GM23338 (cell line): ENCODE data around the gene PKP2. TPM values are rescaled to one million over a fixed set of nuclear protein-coding genes. Genes with fewer than 3 reads are reported as not detected.

Experiments used
- ATAC-seq: fragments of 200-7000 bp; cut with Tn5 transposase; 3 replicates; pipeline ENCODE4 v1.9.1; 2020
- DNase-seq: peaks from one replicate; pipeline ENCODE4 v3.0.0-alpha.2; 2015; ENCODE audit warnings: low spot score
- H2AFZ ChIP-seq: fragments of 200-600 bp; sonication (generic); 2 replicates; pipeline ENCODE4 v1.8.0; 2016; ENCODE audit warnings: antibody characterized with exemption, mild to moderate bottlenecking, moderate library complexity
- H3F3A ChIP-seq: fragments of 200-600 bp; sonication (generic); replicated peaks from 2 replicates; pipeline ENCODE4 v1.8.0; 2017; ENCODE audit warnings: antibody characterized with exemption, mixed run types, low read depth
- H3K27ac ChIP-seq: fragments of 200-600 bp; sonication (generic); 2 replicates; pipeline ENCODE4 v1.6.1; 2016; ENCODE audit warnings: low read depth
- H3K27me3 ChIP-seq: fragments of 200-600 bp; sonication (generic); 2 replicates; pipeline ENCODE4 v1.8.0; 2016; ENCODE audit warnings: mild to moderate bottlenecking, mixed run types, moderate library complexity; ENCODE audit not compliant: insufficient read depth
- H3K36me3 ChIP-seq: fragments of 200-600 bp; sonication (generic); 2 replicates; pipeline ENCODE4 v1.8.0; 2016; ENCODE audit warnings: mild to moderate bottlenecking; ENCODE audit not compliant: insufficient read depth
- H3K4me1 ChIP-seq: fragments of 200-600 bp; sonication (generic); 2 replicates; pipeline ENCODE4 v1.8.0; 2016; ENCODE audit warnings: mild to moderate bottlenecking, moderate library complexity; ENCODE audit not compliant: insufficient read depth
- H3K4me2 ChIP-seq: fragments of 200-600 bp; sonication (generic); 2 replicates; pipeline ENCODE4 v1.7.1; 2017; ENCODE audit warnings: mixed run types
- H3K4me3 ChIP-seq: fragments of 200-600 bp; sonication (generic); 2 replicates; pipeline ENCODE4 v1.6.1; 2016; ENCODE audit warnings: mixed run types
- H3K79me2 ChIP-seq: fragments of 200-600 bp; sonication (generic); replicated peaks from 2 replicates; pipeline ENCODE4 v1.8.0; 2017; ENCODE audit warnings: mild to moderate bottlenecking; ENCODE audit not compliant: insufficient read depth
- H3K9me2 ChIP-seq: fragments of 200-600 bp; sonication (generic); 2 replicates; pipeline ENCODE4 v1.8.0; 2017; ENCODE audit not compliant: insufficient read depth
- H4K20me1 ChIP-seq: fragments of 200-600 bp; sonication (generic); replicated peaks from 2 replicates; pipeline ENCODE4 v1.8.0; 2017; ENCODE audit warnings: mild to moderate bottlenecking; ENCODE audit not compliant: insufficient read depth
- H3K27ac Mint-ChIP-seq: 2 replicates; pipeline ENCODE4 v1.8.0; 2020; ENCODE audit warnings: inconsistent platforms, mild to moderate bottlenecking, moderate library complexity, mixed read lengths
- H3K27me3 Mint-ChIP-seq: 3 replicates; pipeline ENCODE4 v1.8.0; 2022; ENCODE audit warnings: low read depth, mild to moderate bottlenecking, moderate library complexity, mixed read lengths, inconsistent platforms; ENCODE audit not compliant: insufficient read depth, poor library complexity
- H3K36me3 Mint-ChIP-seq: 3 replicates; pipeline ENCODE4 v1.8.0; 2021; ENCODE audit warnings: low read depth, mild to moderate bottlenecking, inconsistent platforms, moderate library complexity, mixed read lengths
- H3K4me1 Mint-ChIP-seq: 3 replicates; pipeline ENCODE4 v1.8.0; 2020; ENCODE audit warnings: mild to moderate bottlenecking, inconsistent platforms, mixed read lengths
- H3K4me3 Mint-ChIP-seq: 3 replicates; pipeline ENCODE4 v1.8.0; 2021; ENCODE audit warnings: moderate library complexity, mild to moderate bottlenecking, inconsistent platforms, mixed read lengths
- H3K9me3 Mint-ChIP-seq: 3 replicates; pipeline ENCODE4 v1.8.0; 2020; ENCODE audit warnings: moderate library complexity, mild to moderate bottlenecking, inconsistent platforms, mixed read lengths
- CREB1 ChIP-seq: fragments of 250-450 bp; sonication (Bioruptor Pico); IDR thresholded peaks from 2 replicates; pipeline ENCODE4 v1.5.0; 2020; ENCODE audit warnings: low read depth, mild to moderate bottlenecking, moderate library complexity
- EZH2 ChIP-seq: fragments of 200-600 bp; sonication (generic); IDR thresholded peaks from one replicate; pipeline ENCODE4 v1.8.0; 2017; ENCODE audit warnings: antibody characterized with exemption, mild to moderate bottlenecking, low read depth; ENCODE audit not compliant: unreplicated experiment
- EZH2phosphoT487 ChIP-seq: fragments of 200-600 bp; sonication (generic); IDR thresholded peaks from one replicate; pipeline ENCODE4 v1.8.1; 2018; ENCODE audit warnings: antibody characterized with exemption; ENCODE audit not compliant: unreplicated experiment
- JUNB ChIP-seq: IDR thresholded peaks from one replicate; pipeline ENCODE4 v1.6.1; 2016; ENCODE audit warnings: antibody characterized with exemption; ENCODE audit not compliant: unreplicated experiment
- NANOG ChIP-seq: IDR thresholded peaks from 2 replicates; pipeline ENCODE4 v1.6.1; 2016; ENCODE audit warnings: antibody characterized with exemption, borderline replicate concordance
- ZNF114 ChIP-seq: fragments of 250-450 bp; sonication (Bioruptor Pico); IDR thresholded peaks from 2 replicates; pipeline ENCODE4 v1.5.0; 2020; ENCODE audit warnings: mild to moderate bottlenecking, moderate library complexity
- polyA plus RNA-seq: library from polyadenylated mRNA; unstranded; fragments of >200 nt; fragmentation: Nextera tagmentation; extraction: Ambion mirVana; gene quantifications from 2 replicates; pipeline ENCODE4 v1.2.1, GENCODE V29; 2016
- total RNA-seq: library from RNA; depleted of rRNA; stranded (reverse); fragments of >200 nt; shearing (Covaris generic); gene quantifications from 2 replicates; pipeline ENCODE4 v1.2.3, GENCODE V29; 2014
- TF ChIP-seq, protein P1 (sequence below), 2 experiments: fragments of 200-600 bp in 1 of 2; sonication (generic) in 1 of 2; conservative IDR thresholded peaks; 2 replicates each; pipeline versions ENCODE4 v1.5.1 to v1.6.1; 2016 to 2017; ENCODE audit warnings: antibody characterized with exemption in 2 of 2, low read depth in 2 of 2, mild to moderate bottlenecking in 2 of 2, moderate library complexity in 1 of 2
- TF ChIP-seq, protein P2 (sequence below): fragments of 250-450 bp; sonication (Bioruptor Pico); IDR thresholded peaks from 2 replicates; pipeline ENCODE4 v1.5.0; 2020; ENCODE audit warnings: mild to moderate bottlenecking, moderate library complexity
- TF ChIP-seq, protein P3 (sequence below): IDR thresholded peaks from one replicate; pipeline ENCODE4 v1.6.1; 2018; ENCODE audit warnings: antibody characterized with exemption; ENCODE audit not compliant: unreplicated experiment

Gene PKP2
- total and polyA plus RNA-seq, 2 experiments from 2014 or later = 24.6 to 47.6 TPM

DNA sequence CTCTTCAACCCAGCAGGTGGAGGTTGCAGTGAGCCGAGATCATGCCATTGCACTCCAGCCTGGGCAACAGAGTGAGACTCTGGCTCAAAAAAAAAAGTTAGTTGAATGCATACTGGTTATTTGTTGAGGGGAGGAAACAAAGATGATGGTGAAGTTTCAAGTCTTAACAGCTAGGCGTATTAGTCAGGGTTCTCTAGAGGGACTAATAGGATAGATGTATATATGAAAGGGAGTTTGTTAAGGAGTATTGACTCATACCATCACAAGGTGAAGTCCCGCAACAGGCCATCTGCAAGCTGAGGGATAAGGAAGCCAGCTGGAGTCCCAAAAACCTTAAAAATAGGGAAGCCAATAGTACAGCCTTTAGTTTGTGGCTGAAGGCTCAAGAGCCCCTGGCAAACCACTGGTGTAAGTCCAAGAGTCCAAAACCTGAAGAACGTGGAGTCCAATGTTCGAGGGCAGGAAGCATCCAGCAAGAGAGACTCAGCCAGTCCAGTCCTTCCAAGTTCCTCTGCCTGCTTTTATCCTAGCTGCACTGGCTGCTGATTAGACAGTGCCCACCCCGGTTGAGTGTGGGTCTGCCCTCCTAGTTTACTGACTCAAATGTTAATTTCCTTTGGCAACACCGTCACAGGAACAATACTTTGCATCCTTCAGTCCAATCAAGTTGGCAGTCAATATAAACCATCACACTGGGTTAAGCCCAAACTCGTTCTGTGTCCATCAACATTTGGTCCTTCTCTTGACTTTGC is 26.1 kb upstream of the PKP2 start:
- Histone ChIP-seq H2AFZ (no peak overlapping the region), H4K20me1 (no peaks in the 10 kb centered on the region), H3K27me3 (no peaks in the 10 kb centered on the region), H3K36me3 (no peaks in the 10 kb centered on the region), H3K4me3 (no peak overlapping the region), H3F3A (no peaks in the 10 kb centered on the region), H3K4me1 (no peaks in the 10 kb centered on the region), H3K79me2 (no peaks in the 10 kb centered on the region), H3K27ac (no peak overlapping the region), H3K9me2 (no peaks in the 10 kb centered on the region), H3K4me2 (no peak overlapping the region)
- H3K9me3 Mint-ChIP-seq = no peaks in the 10 kb centered on the region; the same call in 2 of the 3 replicates
- no peak for ATAC-seq
- no peaks in the 10 kb centered on the region for H3K36me3 Mint-ChIP-seq
- no peak overlapping the region for H3K27ac Mint-ChIP-seq
- no peak for DNase-seq
- no peaks in the 10 kb centered on the region for H3K27me3 Mint-ChIP-seq
- no peaks in the 10 kb centered on the region for H3K4me1 Mint-ChIP-seq
- H3K4me3 Mint-ChIP-seq = no peak overlapping the region
- TF ChIP-seq, protein P1, sequence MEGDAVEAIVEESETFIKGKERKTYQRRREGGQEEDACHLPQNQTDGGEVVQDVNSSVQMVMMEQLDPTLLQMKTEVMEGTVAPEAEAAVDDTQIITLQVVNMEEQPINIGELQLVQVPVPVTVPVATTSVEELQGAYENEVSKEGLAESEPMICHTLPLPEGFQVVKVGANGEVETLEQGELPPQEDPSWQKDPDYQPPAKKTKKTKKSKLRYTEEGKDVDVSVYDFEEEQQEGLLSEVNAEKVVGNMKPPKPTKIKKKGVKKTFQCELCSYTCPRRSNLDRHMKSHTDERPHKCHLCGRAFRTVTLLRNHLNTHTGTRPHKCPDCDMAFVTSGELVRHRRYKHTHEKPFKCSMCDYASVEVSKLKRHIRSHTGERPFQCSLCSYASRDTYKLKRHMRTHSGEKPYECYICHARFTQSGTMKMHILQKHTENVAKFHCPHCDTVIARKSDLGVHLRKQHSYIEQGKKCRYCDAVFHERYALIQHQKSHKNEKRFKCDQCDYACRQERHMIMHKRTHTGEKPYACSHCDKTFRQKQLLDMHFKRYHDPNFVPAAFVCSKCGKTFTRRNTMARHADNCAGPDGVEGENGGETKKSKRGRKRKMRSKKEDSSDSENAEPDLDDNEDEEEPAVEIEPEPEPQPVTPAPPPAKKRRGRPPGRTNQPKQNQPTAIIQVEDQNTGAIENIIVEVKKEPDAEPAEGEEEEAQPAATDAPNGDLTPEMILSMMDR (conservative IDR thresholded peaks at IDR 0.05; ENCODE audit: low read depth in 2 of 2) = no peak
- TF ChIP-seq EZH2phosphoT487 (no peak), NANOG (no peak), CREB1 (CRISPR knock-in tag) (no peak), JUNB (no peak), EZH2 (no peak), ZNF114 (no peak)
- TF ChIP-seq, protein P2, sequence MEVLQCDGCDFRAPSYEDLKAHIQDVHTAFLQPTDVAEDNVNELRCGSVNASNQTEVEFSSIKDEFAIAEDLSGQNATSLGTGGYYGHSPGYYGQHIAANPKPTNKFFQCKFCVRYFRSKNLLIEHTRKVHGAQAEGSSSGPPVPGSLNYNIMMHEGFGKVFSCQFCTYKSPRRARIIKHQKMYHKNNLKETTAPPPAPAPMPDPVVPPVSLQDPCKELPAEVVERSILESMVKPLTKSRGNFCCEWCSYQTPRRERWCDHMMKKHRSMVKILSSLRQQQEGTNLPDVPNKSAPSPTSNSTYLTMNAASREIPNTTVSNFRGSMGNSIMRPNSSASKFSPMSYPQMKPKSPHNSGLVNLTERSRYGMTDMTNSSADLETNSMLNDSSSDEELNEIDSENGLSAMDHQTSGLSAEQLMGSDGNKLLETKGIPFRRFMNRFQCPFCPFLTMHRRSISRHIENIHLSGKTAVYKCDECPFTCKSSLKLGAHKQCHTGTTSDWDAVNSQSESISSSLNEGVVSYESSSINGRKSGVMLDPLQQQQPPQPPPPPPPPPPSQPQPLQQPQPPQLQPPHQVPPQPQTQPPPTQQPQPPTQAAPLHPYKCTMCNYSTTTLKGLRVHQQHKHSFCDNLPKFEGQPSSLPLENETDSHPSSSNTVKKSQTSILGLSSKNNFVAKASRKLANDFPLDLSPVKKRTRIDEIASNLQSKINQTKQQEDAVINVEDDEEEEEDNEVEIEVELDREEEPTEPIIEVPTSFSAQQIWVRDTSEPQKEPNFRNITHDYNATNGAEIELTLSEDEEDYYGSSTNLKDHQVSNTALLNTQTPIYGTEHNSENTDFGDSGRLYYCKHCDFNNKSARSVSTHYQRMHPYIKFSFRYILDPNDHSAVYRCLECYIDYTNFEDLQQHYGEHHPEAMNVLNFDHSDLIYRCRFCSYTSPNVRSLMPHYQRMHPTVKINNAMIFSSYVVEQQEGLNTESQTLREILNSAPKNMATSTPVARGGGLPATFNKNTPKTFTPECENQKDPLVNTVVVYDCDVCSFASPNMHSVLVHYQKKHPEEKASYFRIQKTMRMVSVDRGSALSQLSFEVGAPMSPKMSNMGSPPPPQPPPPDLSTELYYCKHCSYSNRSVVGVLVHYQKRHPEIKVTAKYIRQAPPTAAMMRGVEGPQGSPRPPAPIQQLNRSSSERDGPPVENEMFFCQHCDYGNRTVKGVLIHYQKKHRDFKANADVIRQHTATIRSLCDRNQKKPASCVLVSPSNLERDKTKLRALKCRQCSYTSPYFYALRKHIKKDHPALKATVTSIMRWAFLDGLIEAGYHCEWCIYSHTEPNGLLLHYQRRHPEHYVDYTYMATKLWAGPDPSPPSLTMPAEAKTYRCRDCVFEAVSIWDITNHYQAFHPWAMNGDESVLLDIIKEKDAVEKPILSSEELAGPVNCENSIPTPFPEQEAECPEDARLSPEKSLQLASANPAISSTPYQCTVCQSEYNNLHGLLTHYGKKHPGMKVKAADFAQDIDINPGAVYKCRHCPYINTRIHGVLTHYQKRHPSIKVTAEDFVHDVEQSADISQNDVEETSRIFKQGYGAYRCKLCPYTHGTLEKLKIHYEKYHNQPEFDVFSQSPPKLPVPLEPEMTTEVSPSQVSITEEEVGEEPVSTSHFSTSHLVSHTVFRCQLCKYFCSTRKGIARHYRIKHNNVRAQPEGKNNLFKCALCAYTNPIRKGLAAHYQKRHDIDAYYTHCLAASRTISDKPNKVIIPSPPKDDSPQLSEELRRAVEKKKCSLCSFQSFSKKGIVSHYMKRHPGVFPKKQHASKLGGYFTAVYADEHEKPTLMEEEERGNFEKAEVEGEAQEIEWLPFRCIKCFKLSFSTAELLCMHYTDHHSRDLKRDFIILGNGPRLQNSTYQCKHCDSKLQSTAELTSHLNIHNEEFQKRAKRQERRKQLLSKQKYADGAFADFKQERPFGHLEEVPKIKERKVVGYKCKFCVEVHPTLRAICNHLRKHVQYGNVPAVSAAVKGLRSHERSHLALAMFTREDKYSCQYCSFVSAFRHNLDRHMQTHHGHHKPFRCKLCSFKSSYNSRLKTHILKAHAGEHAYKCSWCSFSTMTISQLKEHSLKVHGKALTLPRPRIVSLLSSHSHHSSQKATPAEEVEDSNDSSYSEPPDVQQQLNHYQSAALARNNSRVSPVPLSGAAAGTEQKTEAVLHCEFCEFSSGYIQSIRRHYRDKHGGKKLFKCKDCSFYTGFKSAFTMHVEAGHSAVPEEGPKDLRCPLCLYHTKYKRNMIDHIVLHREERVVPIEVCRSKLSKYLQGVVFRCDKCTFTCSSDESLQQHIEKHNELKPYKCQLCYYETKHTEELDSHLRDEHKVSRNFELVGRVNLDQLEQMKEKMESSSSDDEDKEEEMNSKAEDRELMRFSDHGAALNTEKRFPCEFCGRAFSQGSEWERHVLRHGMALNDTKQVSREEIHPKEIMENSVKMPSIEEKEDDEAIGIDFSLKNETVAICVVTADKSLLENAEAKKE (CRISPR knock-in tag) = no peak
- TF ChIP-seq, protein P3, sequence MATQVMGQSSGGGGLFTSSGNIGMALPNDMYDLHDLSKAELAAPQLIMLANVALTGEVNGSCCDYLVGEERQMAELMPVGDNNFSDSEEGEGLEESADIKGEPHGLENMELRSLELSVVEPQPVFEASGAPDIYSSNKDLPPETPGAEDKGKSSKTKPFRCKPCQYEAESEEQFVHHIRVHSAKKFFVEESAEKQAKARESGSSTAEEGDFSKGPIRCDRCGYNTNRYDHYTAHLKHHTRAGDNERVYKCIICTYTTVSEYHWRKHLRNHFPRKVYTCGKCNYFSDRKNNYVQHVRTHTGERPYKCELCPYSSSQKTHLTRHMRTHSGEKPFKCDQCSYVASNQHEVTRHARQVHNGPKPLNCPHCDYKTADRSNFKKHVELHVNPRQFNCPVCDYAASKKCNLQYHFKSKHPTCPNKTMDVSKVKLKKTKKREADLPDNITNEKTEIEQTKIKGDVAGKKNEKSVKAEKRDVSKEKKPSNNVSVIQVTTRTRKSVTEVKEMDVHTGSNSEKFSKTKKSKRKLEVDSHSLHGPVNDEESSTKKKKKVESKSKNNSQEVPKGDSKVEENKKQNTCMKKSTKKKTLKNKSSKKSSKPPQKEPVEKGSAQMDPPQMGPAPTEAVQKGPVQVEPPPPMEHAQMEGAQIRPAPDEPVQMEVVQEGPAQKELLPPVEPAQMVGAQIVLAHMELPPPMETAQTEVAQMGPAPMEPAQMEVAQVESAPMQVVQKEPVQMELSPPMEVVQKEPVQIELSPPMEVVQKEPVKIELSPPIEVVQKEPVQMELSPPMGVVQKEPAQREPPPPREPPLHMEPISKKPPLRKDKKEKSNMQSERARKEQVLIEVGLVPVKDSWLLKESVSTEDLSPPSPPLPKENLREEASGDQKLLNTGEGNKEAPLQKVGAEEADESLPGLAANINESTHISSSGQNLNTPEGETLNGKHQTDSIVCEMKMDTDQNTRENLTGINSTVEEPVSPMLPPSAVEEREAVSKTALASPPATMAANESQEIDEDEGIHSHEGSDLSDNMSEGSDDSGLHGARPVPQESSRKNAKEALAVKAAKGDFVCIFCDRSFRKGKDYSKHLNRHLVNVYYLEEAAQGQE = no peak
